ENCODE measurements around the gene PYGO2.
"Not testable (repeated sequence)": the region's sequence is repeated elsewhere in the genome, so short reads cannot be mapped to it uniquely, and the experiment has no call there.

The PYGO2 gene

GRCh38 chr1:154977762-154978161, 16.2 kb upstream of the PYGO2 start:
- not testable (repeated sequence) for DNase-seq

- DNase-seq: peak; percentile 74 to 83
Measured at GRCh38 chr1:154975409-154976059, 14.0 kb upstream of the PYGO2 start.

- DNase-seq: peak; percentile 95 to 97
Measured at GRCh38 chr1:154974808-154975408, 13.3 kb upstream of the PYGO2 start.

- peak; percentile 99 to 100 for DNase-seq
Measured at GRCh38 chr1:154974102-154974807, 12.7 kb upstream of the PYGO2 start, which contains the start of gene CKS1B. TSS of gene CKS1B (plus strand) at chr1:154974681. CDS start at chr1:154974746, 65 bp downstream.

GRCh38 chr1:154973344-154974101, 11.9 kb upstream of the PYGO2 start:
- peak; percentile 92 to 98 for DNase-seq

- no peak for DNase-seq
Measured at GRCh38 chr1:154972517-154973343, 11.1 kb upstream of the PYGO2 start.

- DNase-seq: no peak
Measured at GRCh38 chr1:154972213-154972516, 10.6 kb upstream of the PYGO2 start.

- DNase-seq: peak in 1 of 2 donors; percentile 33
Measured at GRCh38 chr1:154971341-154971998, 9.9 kb upstream of the PYGO2 start.

- peak; percentile 35 to 51 for DNase-seq
Measured at GRCh38 chr1:154970631-154971340, 9.2 kb upstream of the PYGO2 start, which contains the start of gene SHC1. TSS of gene SHC1 (minus strand) at chr1:154970747. CDS start at chr1:154970526, 221 bp downstream.

GRCh38 chr1:154969860-154970452, 8.4 kb upstream of the PYGO2 start:
- no peak for DNase-seq

GRCh38 chr1:154969246-154969645, 7.7 kb upstream of the PYGO2 start:
- DNase-seq: no peak

- no peak for DNase-seq
Measured at GRCh38 chr1:154968731-154969130, 7.1 kb upstream of the PYGO2 start.

GRCh38 chr1:154967331-154967950, 5.9 kb upstream of the PYGO2 start:
- DNase-seq: no peak

GRCh38 chr1:154966111-154966510, 4.5 kb upstream of the PYGO2 start:
- DNase-seq: no peak

- no peak for DNase-seq
Measured at GRCh38 chr1:154964359-154964758, 2.8 kb upstream of the PYGO2 start.

- no peak for DNase-seq
Measured at GRCh38 chr1:154963643-154964042, 2.1 kb upstream of the PYGO2 start.

GRCh38 chr1:154962795-154963330, 1.3 kb upstream of the PYGO2 start:
- DNase-seq: no peak

- no peak for DNase-seq
Measured at GRCh38 chr1:154962156-154962749, 671 bp upstream of the PYGO2 start.

GRCh38 chr1:154960446-154961136, 991 bp downstream of the PYGO2 start:
- DNase-seq: no peak
